ENCODE results near the gene TM9SF4. TPM values are rescaled to one million over a fixed set of nuclear protein-coding genes. Genes with fewer than 3 reads are reported as not detected.

Gene TM9SF4
- total and polyA plus RNA-seq, 2 of the 8 experiments (the other 6 are each of a cell fraction or from before 2014, with no cell fraction given), result 38.4 to 68.7 TPM

GRCh38 chr20:32124916-32125454, 15.5 kb downstream of the TM9SF4 start:
- no peak overlapping the region for H2BK120ac ChIP-seq (replicated peaks; ENCODE audit: low read depth, low read length)
- H3K79me2 ChIP-seq (ENCODE audit: control insufficient read depth in 1 of 2, insufficient read depth in 2 of 2, low read length in 2 of 2), result peaks cover 0 to 66% of the 10 kb centered on the region in 2 experiments; a peak in 2 of 4 replicates
- H3K4me3 ChIP-seq (ENCODE audit: extremely low read depth in 1 of 4, insufficient read depth in 2 of 4, low read depth in 3 of 4, low read length in 4 of 4), result no peak overlapping the region
- H3K14ac ChIP-seq (ENCODE audit: insufficient read length), result no peak overlapping the region
- FAIRE-seq, result no peak
- H4K91ac ChIP-seq (replicated peaks; ENCODE audit: insufficient read length, low read length), result no peak overlapping the region
- no peak overlapping the region for H3K4me2 ChIP-seq (ENCODE audit: insufficient read depth in 1 of 2, low read depth in 2 of 2, low read length in 2 of 2)
- H3K9ac ChIP-seq (replicated peaks in 1 of 4; ENCODE audit: extremely low read depth in 1 of 4, low read depth in 3 of 4, low read length in 3 of 4), result no peak overlapping the region
- peaks cover 0 to 12% of the 10 kb centered on the region in 2 experiments; a peak in 1 of 4 replicates for H3K9me3 ChIP-seq (ENCODE audit: insufficient read depth in 2 of 2, low read depth in 1 of 2, low read length in 1 of 2)
- DNase-seq (ENCODE audit: low read depth in 1 of 2, low spot score in 2 of 2), result no peak
- POLR2A ChIA-PET (ENCODE audit: partially characterized antibody), result interaction anchor here (1.4 kb wide), 2 partner anchors 13 to 15 kb away, joined by 4 to 5 read pairs; partner anchors contain the start of gene TM9SF4
- H2BK20ac ChIP-seq (ENCODE audit: low read length), result no peak overlapping the region
- CTCF ChIA-PET (ENCODE audit: partially characterized antibody), result no interaction called here
- no peak overlapping the region for H2BK12ac ChIP-seq (ENCODE audit: low read depth, low read length)
- H4K8ac ChIP-seq (ENCODE audit: extremely low read depth, insufficient read depth, low read length), result no peak overlapping the region
- no peak overlapping the region for H3K56ac ChIP-seq (replicated peaks; ENCODE audit: insufficient read length, low read depth, low read length)
- H2BK5ac ChIP-seq (ENCODE audit: low read depth, low read length), result no peak overlapping the region
- H3K18ac ChIP-seq (ENCODE audit: extremely low read depth, low read length), result no peak overlapping the region
- H3K79me1 ChIP-seq (ENCODE audit: low read depth, low read length), result no peaks in the 10 kb centered on the region; the same call in 1 of the 2 replicates
- H3K23ac ChIP-seq (ENCODE audit: insufficient read length), result no peak overlapping the region
- no peaks in the 10 kb centered on the region; a peak in 2 of 8 replicates for H3K36me3 ChIP-seq (ENCODE audit: control insufficient read depth in 2 of 4, insufficient read depth in 4 of 4, low read length in 3 of 4)
- 90% methylated on average over 4 of the region's 4 CpGs; no CpG with 5 or more reads in 1 of the 2 experiments for WGBS, 2 experiments (ENCODE audit: extremely low coverage in 1 of 2, insufficient coverage in 1 of 2, insufficient read length in 1 of 2, insufficient replicate concordance in 2 of 2, low coverage in 1 of 2, low lambda C conversion rate in 2 of 2, missing lambda C conversion rate in 1 of 2)
- peaks cover 1 to 6% of the 10 kb centered on the region in 2 experiments for H4K20me1 ChIP-seq (replicated peaks in 1 of 2; ENCODE audit: control insufficient read depth in 1 of 2, insufficient read depth in 2 of 2, low read length in 2 of 2)
- no peaks in the 10 kb centered on the region for H3K27me3 ChIP-seq (replicated peaks in 1 of 4; ENCODE audit: control insufficient read depth in 3 of 4, extremely low read depth in 1 of 4, insufficient read depth in 3 of 4, low read length in 3 of 4)
- H2AK5ac ChIP-seq (ENCODE audit: low read depth, low read length), result no peak overlapping the region
- H2AFZ ChIP-seq (ENCODE audit: low read length), result no peak overlapping the region
- no peaks in the 10 kb centered on the region for H3K23me2 ChIP-seq (ENCODE audit: low read depth, low read length)
- no peak overlapping the region for H3K4ac ChIP-seq (replicated peaks; ENCODE audit: insufficient read length, low read depth, low read length)
- H4K5ac ChIP-seq (ENCODE audit: insufficient read length, low read depth, low read length), result no peak overlapping the region
- H2BK15ac ChIP-seq (ENCODE audit: low read length), result no peak overlapping the region
- peaks cover 0 to 6% (median 0%) of the 10 kb centered on the region in 4 experiments; a peak in 1 of 7 replicates for H3K4me1 ChIP-seq (replicated peaks in 1 of 4; ENCODE audit: control insufficient read depth in 3 of 4, insufficient read depth in 4 of 4, low read length in 3 of 4)
- H3K27ac ChIP-seq (ENCODE audit: low read depth, low read length), result no peak overlapping the region
- TF ChIP-seq USF2 (IDR thresholded peaks at IDR 0.05; ENCODE audit: low read length) (no peak), SUZ12 (IDR thresholded peaks at IDR 0.05; ENCODE audit: low read length) (no peak), NANOG (IDR thresholded peaks at IDR 0.05; ENCODE audit: insufficient read depth, low read depth, low read length, poor library complexity, severe bottlenecking) (no peak)

Data from H1 (cell line).